Measurements from ENCODE around the gene CDKN2B-AS1. TPM values are rescaled to one million over a fixed set of nuclear protein-coding genes. Genes with fewer than 3 reads are reported as not detected.

Gene CDKN2B-AS1
- polyA plus RNA-seq, 1 donor from 2014 or later, result not detected

- H3K27ac ChIP-seq (ENCODE audit: low read length), result no peak overlapping the region
- H3K79me2 ChIP-seq (replicated peaks; ENCODE audit: insufficient read depth, low read length), result no peaks in the 10 kb centered on the region
- no peaks in the 10 kb centered on the region for H3K36me3 ChIP-seq (ENCODE audit: insufficient read depth, low read length)
- no peaks in the 10 kb centered on the region for H3K9me2 ChIP-seq (ENCODE audit: insufficient read depth, low read length)
- H2AFZ ChIP-seq (ENCODE audit: low read depth, low read length), result no peak overlapping the region
- no peaks in the 10 kb centered on the region for H3F3A ChIP-seq (ENCODE audit: insufficient read depth, low read length, poor library complexity, severe bottlenecking)
- no peak overlapping the region for H3K4me3 ChIP-seq (ENCODE audit: low read length)
- no peaks in the 10 kb centered on the region for H3K27me3 ChIP-seq (ENCODE audit: insufficient read depth, low read depth, low read length)
- no peaks in the 10 kb centered on the region for H3K9me3 ChIP-seq (ENCODE audit: low read length)
- no peaks in the 10 kb centered on the region for H4K20me1 ChIP-seq (ENCODE audit: insufficient read depth)
- H3K4me2 ChIP-seq (ENCODE audit: low read length), result no peak overlapping the region
- TF ChIP-seq CTCF (IDR thresholded peaks at IDR 0.05; ENCODE audit: poor library complexity, severe bottlenecking) (no peak), REST (IDR thresholded peaks at IDR 0.05; ENCODE audit: borderline replicate concordance) (no peak), EZH2 (IDR thresholded peaks at IDR 0.05; ENCODE audit: borderline replicate concordance, insufficient read depth, low read length, poor library complexity, severe bottlenecking) (no peak), SMC3 (conservative IDR thresholded peaks at IDR 0.05; ENCODE audit: poor library complexity) (no peak), TAF1 (IDR thresholded peaks at IDR 0.05; ENCODE audit: low read depth) (no peak), POLR2AphosphoS5 (IDR thresholded peaks at IDR 0.05) (no peak), EP300 (conservative IDR thresholded peaks at IDR 0.05; ENCODE audit: poor library complexity, severe bottlenecking) (no peak), RAD21 (conservative IDR thresholded peaks at IDR 0.05) (no peak), MXI1 (conservative IDR thresholded peaks at IDR 0.05; ENCODE audit: poor library complexity, severe bottlenecking) (no peak)
- no peak overlapping the region for H3K9ac ChIP-seq (ENCODE audit: low read length)
Observed at GRCh38 chr9:22079873-22080341, 85.3 kb downstream of the CDKN2B-AS1 start.

GRCh38 chr9:22084336-22085035 is 89.9 kb downstream of the CDKN2B-AS1 start:
- H3K27ac ChIP-seq (ENCODE audit: low read length), result no peak overlapping the region
- H3K9ac ChIP-seq (ENCODE audit: low read length), result no peak overlapping the region
- no peak overlapping the region for H3K4me2 ChIP-seq (ENCODE audit: low read length)
- no peak overlapping the region for H3K4me3 ChIP-seq (ENCODE audit: low read length)
- no peaks in the 10 kb centered on the region for H3K9me3 ChIP-seq (ENCODE audit: low read length)
- no peaks in the 10 kb centered on the region for H3K9me2 ChIP-seq (ENCODE audit: insufficient read depth, low read length)
- H4K20me1 ChIP-seq (ENCODE audit: insufficient read depth), result no peaks in the 10 kb centered on the region
- no peak overlapping the region for H2AFZ ChIP-seq (ENCODE audit: low read depth, low read length)
- H3K27me3 ChIP-seq (ENCODE audit: insufficient read depth, low read depth, low read length), result no peaks in the 10 kb centered on the region
- H3K36me3 ChIP-seq (ENCODE audit: insufficient read depth, low read length), result no peaks in the 10 kb centered on the region
- H3K79me2 ChIP-seq (replicated peaks; ENCODE audit: insufficient read depth, low read length), result no peaks in the 10 kb centered on the region
- H3F3A ChIP-seq (ENCODE audit: insufficient read depth, low read length, poor library complexity, severe bottlenecking), result no peaks in the 10 kb centered on the region
- TF ChIP-seq POLR2AphosphoS5 (IDR thresholded peaks at IDR 0.05) (no peak), REST (IDR thresholded peaks at IDR 0.05; ENCODE audit: borderline replicate concordance) (no peak), TAF1 (IDR thresholded peaks at IDR 0.05; ENCODE audit: low read depth) (no peak), CTCF (IDR thresholded peaks at IDR 0.05; ENCODE audit: poor library complexity, severe bottlenecking) (no peak), EZH2 (IDR thresholded peaks at IDR 0.05; ENCODE audit: borderline replicate concordance, insufficient read depth, low read length, poor library complexity, severe bottlenecking) (no peak), MXI1 (conservative IDR thresholded peaks at IDR 0.05; ENCODE audit: poor library complexity, severe bottlenecking) (no peak), RAD21 (conservative IDR thresholded peaks at IDR 0.05) (no peak), SMC3 (conservative IDR thresholded peaks at IDR 0.05; ENCODE audit: poor library complexity) (no peak), EP300 (conservative IDR thresholded peaks at IDR 0.05; ENCODE audit: poor library complexity, severe bottlenecking) (no peak)

All from neural cell (in vitro differentiated cells).